Measurements from ENCODE around the gene PKP3.

DNA sequence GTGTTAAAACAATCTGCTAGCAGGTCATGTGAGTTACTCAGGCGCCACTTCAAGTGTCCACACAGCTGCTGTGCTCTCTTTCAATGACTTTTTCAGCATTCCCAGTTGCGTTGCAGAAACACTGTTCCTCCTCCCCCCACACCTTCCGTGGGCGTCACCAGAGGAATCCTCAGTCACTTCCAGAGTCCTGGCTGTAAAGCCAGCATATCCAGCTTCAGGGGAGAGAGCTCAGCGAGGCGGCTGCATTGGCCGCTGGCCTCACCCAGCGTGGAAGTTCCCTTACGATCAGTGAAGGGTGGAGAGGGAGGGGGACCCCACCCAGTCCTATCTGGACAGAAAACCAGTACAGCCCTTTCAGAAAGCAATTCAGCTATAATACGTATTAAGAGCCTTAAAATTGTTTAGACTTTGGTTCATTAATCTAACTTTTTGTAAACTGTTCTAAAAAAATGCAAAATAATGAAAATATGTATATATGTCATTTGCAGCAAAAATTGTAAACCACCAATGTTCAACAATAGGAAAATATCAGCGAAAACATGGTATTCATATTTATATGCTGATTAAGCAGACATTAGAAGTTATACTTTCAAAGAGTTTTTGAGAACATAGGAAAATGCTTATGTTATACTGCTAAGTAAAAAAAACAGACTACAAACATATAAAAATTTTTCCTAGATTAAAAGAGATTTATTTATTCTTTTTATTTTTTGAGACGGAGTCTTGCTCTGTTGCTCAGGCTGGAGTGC lies 50.6 kb downstream of the PKP3 start:
- TF ChIP-seq EZH2 (IDR thresholded peaks at IDR 0.05) (no peak), POLR2AphosphoS5 (IDR thresholded peaks at IDR 0.05; ENCODE audit: borderline replicate concordance, low read depth, low read length) (no peak), FOXP2 (optimal IDR thresholded peaks at IDR 0.05; ENCODE audit: control extremely low read depth, extremely low read length, insufficient read depth) (no peak)
